ENCODE results near the gene RNF17.

- TF ChIP-seq ZEB2 (tag by site-specific recombination; IDR thresholded peaks at IDR 0.05): no peak
- no peak for TF ChIP-seq CTCF (tag by site-specific recombination; IDR thresholded peaks at IDR 0.05)
- TF ChIP-seq YY1 (tag by site-specific recombination; IDR thresholded peaks at IDR 0.05): no peak
- no peak for TF ChIP-seq ZNF530 (tag by site-specific recombination; IDR thresholded peaks at IDR 0.05; ENCODE audit: low read depth)
- no peak for TF ChIP-seq ZSCAN30 (tag by site-specific recombination; IDR thresholded peaks at IDR 0.05)
- TF ChIP-seq ZNF571 (tag by site-specific recombination; IDR thresholded peaks at IDR 0.05): no peak
Observed at GRCh38 chr13:24777171-24777570, 13.2 kb downstream of the RNF17 start.
